HG03571 (cell line): Measurements from ENCODE around the gene GNAT3.

Experiments used
- ATAC-seq: cut with Tn5 transposase; IDR thresholded peaks from one replicate; pipeline ENCODE4 v1.9.1; 2021; ENCODE audit not compliant: unreplicated experiment

The GNAT3 gene

GRCh38 chr7:80505900-80506500 lies 5.9 kb downstream of the GNAT3 start:
- no peak for ATAC-seq

- ATAC-seq: no peak
Measured at GRCh38 chr7:80500325-80500724, 11.5 kb downstream of the GNAT3 start.

- ATAC-seq: no peak
Measured at GRCh38 chr7:80499350-80499953, 12.4 kb downstream of the GNAT3 start.

- ATAC-seq: no peak
Measured at GRCh38 chr7:80498481-80499349, 13.1 kb downstream of the GNAT3 start.

GRCh38 chr7:80496586-80496985 lies 15.3 kb downstream of the GNAT3 start:
- ATAC-seq: no peak

- ATAC-seq: no peak
Measured at GRCh38 chr7:80493121-80493849, 18.6 kb downstream of the GNAT3 start.

- ATAC-seq: no peak
Measured at GRCh38 chr7:80491462-80491861, 20.4 kb downstream of the GNAT3 start.

GRCh38 chr7:80488851-80489370 lies 23.0 kb downstream of the GNAT3 start:
- ATAC-seq: no peak

GRCh38 chr7:80488406-80488805 lies 23.5 kb downstream of the GNAT3 start:
- no peak for ATAC-seq

- no peak for ATAC-seq
Measured at GRCh38 chr7:80485721-80486120, 26.1 kb downstream of the GNAT3 start.

- ATAC-seq: no peak
Measured at GRCh38 chr7:80482950-80483349, 28.9 kb downstream of the GNAT3 start.

GRCh38 chr7:80481196-80481884 lies 30.5 kb downstream of the GNAT3 start:
- ATAC-seq: no peak

GRCh38 chr7:80480566-80480965 lies 31.3 kb downstream of the GNAT3 start:
- ATAC-seq: no peak

GRCh38 chr7:80478683-80479082 lies 33.2 kb downstream of the GNAT3 start:
- ATAC-seq: no peak

- no peak for ATAC-seq
Measured at GRCh38 chr7:80476035-80476434, 35.8 kb downstream of the GNAT3 start.

- no peak for ATAC-seq
Measured at GRCh38 chr7:80475383-80475782, 36.5 kb downstream of the GNAT3 start.

GRCh38 chr7:80473751-80474150 lies 38.1 kb downstream of the GNAT3 start:
- no peak for ATAC-seq

- no peak for ATAC-seq
Measured at GRCh38 chr7:80472491-80473200, 39.2 kb downstream of the GNAT3 start.

GRCh38 chr7:80468931-80469714 lies 42.7 kb downstream of the GNAT3 start:
- no peak for ATAC-seq
